ENCODE measurements around the gene TMEM74B.

GRCh38 chr20:1150218-1150617 is 34.6 kb downstream of the TMEM74B start:
- TF ChIP-seq FOXM1 (IDR thresholded peaks at IDR 0.05; ENCODE audit: borderline replicate concordance, low read depth) (no peak), NFIC (IDR thresholded peaks at IDR 0.05) (no peak), CREB1 (IDR thresholded peaks at IDR 0.05; ENCODE audit: low read depth) (no peak), TCF12 (IDR thresholded peaks at IDR 0.05; ENCODE audit: low read depth) (no peak), ZBTB7A (IDR thresholded peaks at IDR 0.05; ENCODE audit: low read depth) (no peak), TAF1 (IDR thresholded peaks at IDR 0.05; ENCODE audit: low read depth) (no peak)

Measured in Ishikawa (cell line).